Spleen (tissue), 7 donors: ENCODE measurements around the gene ZDHHC1.

Experiments
- CTCF ChIP-seq, 11 experiments: fragments of 200-600 bp in 7 of 11; fragments of 450-650 bp in 4 of 11; sonication (generic) in 4 of 11; IDR thresholded peaks in 8 of 11; conservative IDR thresholded peaks in 3 of 11; 1 replicate in 7 of 11; 2 replicates in 4 of 11; pipeline versions ENCODE4 v1.4.0 to v1.8.0; 2016 to 2021; ENCODE audit warnings: antibody characterized with exemption in 11 of 11, inconsistent platforms in 4 of 11, mild to moderate bottlenecking in 1 of 11
- POLR2A ChIP-seq, 3 donors: fragments of 450-650 bp; IDR thresholded peaks; one replicate each; pipeline ENCODE4 v1.5.1; 2017; ENCODE audit warnings: antibody characterized with exemption in 3 of 3, mild to moderate bottlenecking in 1 of 3
- donor health status: DM: no; HTN: no; CAD: no; lungs with moderate emphysema.
- donor health status: DM: no; HTN: no; CAD: no.
- donor health status: DM: no; HTN: no; CAD: no.

- TF ChIP-seq CTCF (IDR thresholded peaks at IDR 0.05 in 8 of 11, conservative IDR thresholded peaks at IDR 0.05 in 3 of 11) (no peak), POLR2A (IDR thresholded peaks at IDR 0.05) (no peak)
These were observed 4.0 kb downstream of the ZDHHC1 start for GRCh38 chr16:67412294-67412693.
